ENCODE measurements around the gene IFT43.

Gene IFT43

GRCh38 chr14:76113691-76114090, 128.1 kb downstream of the IFT43 start:
- DNase-seq (ENCODE audit: low spot score): no peak

GRCh38 chr14:76115010-76115422, 129.5 kb downstream of the IFT43 start:
- no peak for DNase-seq (ENCODE audit: low spot score)

GRCh38 chr14:76117789-76118484, 132.4 kb downstream of the IFT43 start:
- no peak for DNase-seq (ENCODE audit: low spot score)

- DNase-seq (ENCODE audit: low spot score): no peak
Measured at GRCh38 chr14:76118594-76118993, 133.0 kb downstream of the IFT43 start.

GRCh38 chr14:76121089-76121748, 135.7 kb downstream of the IFT43 start:
- DNase-seq (ENCODE audit: low spot score): no peak

- DNase-seq (ENCODE audit: low spot score): no peak
Measured at GRCh38 chr14:76123426-76124225, 138.1 kb downstream of the IFT43 start.

- DNase-seq (ENCODE audit: low spot score): no peak
Measured at GRCh38 chr14:76125511-76125910, 139.9 kb downstream of the IFT43 start.

GRCh38 chr14:76126076-76126475, 140.5 kb downstream of the IFT43 start:
- DNase-seq (ENCODE audit: low spot score): no peak

GRCh38 chr14:76129851-76130576, 144.5 kb downstream of the IFT43 start:
- no peak for DNase-seq (ENCODE audit: low spot score)

GRCh38 chr14:76131071-76131965, 145.8 kb downstream of the IFT43 start:
- no peak for DNase-seq (ENCODE audit: low spot score)

- no peak for DNase-seq (ENCODE audit: low spot score)
Measured at GRCh38 chr14:76133103-76133502, 147.5 kb downstream of the IFT43 start.
